ENCODE results near the gene DNMT3A. TPM values are rescaled to one million over a fixed set of nuclear protein-coding genes. Genes with fewer than 3 reads are reported as not detected.

The DNMT3A gene
- total and polyA plus RNA-seq, 10 donors = 9.0 to 64.6 (median 33.2) TPM

DNA sequence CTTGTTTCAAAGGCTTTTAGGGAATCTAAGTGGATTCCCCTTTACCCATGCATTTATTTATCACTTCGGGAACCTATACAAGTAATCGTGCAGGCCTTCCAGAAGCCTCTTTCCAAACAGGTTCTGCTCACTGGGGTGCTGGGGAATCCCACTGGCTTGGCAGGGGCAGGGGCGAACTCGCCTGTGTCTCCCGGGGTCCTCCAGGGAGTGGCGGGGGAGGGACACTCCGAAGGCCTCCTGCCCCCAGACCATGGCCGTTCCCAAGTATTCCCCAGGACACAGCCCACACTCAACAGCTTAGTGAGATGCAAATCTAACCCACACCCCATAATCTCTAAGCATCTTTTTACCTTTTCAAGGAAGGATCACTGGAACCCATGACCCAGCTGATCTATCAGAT, 6.5 kb downstream of the DNMT3A start:
- H3K36me3 ChIP-seq = peaks cover 0 to 4% (median 0%) of the 10 kb centered on the region in 6 donors
- H3K9me3 ChIP-seq = no peaks in the 10 kb centered on the region
- peaks cover 28 to 100% (median 67%) of the 10 kb centered on the region in 6 donors for H3K4me1 ChIP-seq
- 77 to 87% (median 85%) methylated on average over 5 to 8 of the region's 8 CpGs for WGBS, 5 donors
- peak; percentile 48 for DNase-seq
- TF ChIP-seq, protein P1, sequence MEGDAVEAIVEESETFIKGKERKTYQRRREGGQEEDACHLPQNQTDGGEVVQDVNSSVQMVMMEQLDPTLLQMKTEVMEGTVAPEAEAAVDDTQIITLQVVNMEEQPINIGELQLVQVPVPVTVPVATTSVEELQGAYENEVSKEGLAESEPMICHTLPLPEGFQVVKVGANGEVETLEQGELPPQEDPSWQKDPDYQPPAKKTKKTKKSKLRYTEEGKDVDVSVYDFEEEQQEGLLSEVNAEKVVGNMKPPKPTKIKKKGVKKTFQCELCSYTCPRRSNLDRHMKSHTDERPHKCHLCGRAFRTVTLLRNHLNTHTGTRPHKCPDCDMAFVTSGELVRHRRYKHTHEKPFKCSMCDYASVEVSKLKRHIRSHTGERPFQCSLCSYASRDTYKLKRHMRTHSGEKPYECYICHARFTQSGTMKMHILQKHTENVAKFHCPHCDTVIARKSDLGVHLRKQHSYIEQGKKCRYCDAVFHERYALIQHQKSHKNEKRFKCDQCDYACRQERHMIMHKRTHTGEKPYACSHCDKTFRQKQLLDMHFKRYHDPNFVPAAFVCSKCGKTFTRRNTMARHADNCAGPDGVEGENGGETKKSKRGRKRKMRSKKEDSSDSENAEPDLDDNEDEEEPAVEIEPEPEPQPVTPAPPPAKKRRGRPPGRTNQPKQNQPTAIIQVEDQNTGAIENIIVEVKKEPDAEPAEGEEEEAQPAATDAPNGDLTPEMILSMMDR (IDR thresholded peaks at IDR 0.05 in 8 of 11, conservative IDR thresholded peaks at IDR 0.05 in 3 of 11) = no peak
- TF ChIP-seq POLR2AphosphoS5 (IDR thresholded peaks at IDR 0.05) (no peak), POLR2A (IDR thresholded peaks at IDR 0.05) (no peak)
- H3K27ac ChIP-seq = peak overlapping the region in 1 of 8 donors; percentile 2
- H3K4me3 ChIP-seq = no peak overlapping the region
- H3K27me3 ChIP-seq (replicated peaks in 1 of 7) = no peaks in the 10 kb centered on the region
- intact Hi-C loops (cut with DNase I; ENCODE audit: low total_unique reads) = no loop called here

DNA sequence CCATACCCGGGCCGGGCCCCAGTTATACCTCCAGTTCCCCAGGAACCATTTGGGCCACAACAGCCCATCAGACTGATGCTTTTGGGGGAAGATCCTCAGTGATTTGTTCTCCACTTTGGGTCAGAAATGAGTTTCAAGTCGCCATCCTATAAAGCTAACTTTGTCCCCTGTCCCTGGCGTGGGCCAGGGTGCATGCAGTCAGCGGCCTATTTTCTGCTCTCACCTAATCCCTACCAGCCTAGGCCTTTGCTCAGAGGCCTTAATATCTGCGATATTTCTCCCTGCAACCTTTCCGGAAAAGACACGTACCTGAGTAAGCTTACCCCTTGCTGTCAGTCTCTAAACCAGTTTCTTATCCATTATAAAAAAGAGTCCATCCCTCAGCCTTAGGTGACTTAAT, 7.2 kb downstream of the DNMT3A start:
- TF ChIP-seq POLR2A (IDR thresholded peaks at IDR 0.05) (no peak), POLR2AphosphoS5 (IDR thresholded peaks at IDR 0.05) (no peak)
- TF ChIP-seq, protein P1 (IDR thresholded peaks at IDR 0.05 in 8 of 11, conservative IDR thresholded peaks at IDR 0.05 in 3 of 11) = no peak

DNA sequence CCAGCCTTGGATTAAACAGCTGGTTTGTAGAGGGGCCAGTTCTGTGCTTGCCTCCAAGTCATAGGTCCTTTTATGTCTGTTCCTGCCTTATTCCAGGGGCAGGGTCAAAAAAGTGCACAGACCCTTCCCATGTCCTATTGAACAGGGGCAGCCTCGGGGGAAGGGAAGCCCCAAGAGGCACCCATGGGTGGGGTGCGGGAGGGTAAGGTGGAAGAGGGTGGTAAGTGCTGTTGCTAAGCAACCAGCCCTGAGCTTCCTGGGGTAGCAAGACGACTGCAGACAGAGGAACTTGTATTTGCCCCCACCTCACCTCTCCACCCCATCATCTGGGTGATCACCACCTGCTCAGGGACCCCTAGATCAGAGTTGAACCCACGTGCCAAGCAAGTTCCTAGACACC, 7.7 kb downstream of the DNMT3A start:
- H3K27ac ChIP-seq = no peak overlapping the region
- peak; percentile 74 for DNase-seq

More for the DNA sequence above, 7.2 kb downstream of the DNMT3A start:
- no peak for DNase-seq
- Histone ChIP-seq H3K9me3 (no peaks in the 10 kb centered on the region), H3K4me3 (no peak overlapping the region), H3K27me3 (replicated peaks in 1 of 7) (no peaks in the 10 kb centered on the region), H3K27ac (no peak overlapping the region), H3K4me1 (peaks cover 21 to 99% (median 63%) of the 10 kb centered on the region in 6 donors), H3K36me3 (peaks cover 0 to 4% (median 0%) of the 10 kb centered on the region in 6 donors)
- 75 to 90% (median 85%) methylated on average over 8 of the region's 8 CpGs for WGBS, 5 donors
- intact Hi-C loops (cut with DNase I; ENCODE audit: low total_unique reads) = no loop called here

DNA sequence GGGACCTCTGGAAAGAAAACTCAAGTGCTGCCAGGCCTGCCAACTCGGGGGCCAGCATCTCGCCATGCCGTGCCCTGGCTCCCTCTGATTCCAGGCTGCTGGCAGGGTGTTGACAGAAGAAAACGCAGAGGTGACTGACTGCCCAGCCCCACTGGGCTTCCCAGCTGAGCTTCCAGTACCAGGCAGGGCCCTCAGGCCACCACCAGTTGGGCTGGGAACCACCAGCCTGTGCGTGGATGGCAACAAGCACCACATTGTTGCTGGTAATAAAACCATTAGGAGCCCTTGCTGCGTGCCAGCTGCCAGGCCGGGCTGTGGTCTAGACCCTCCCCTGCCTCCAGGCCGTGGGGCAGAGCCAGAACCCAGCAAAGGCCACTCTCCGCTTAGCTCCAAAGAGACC, 9.2 kb downstream of the DNMT3A start:
- Histone ChIP-seq H3K27ac (no peak overlapping the region), H3K4me1 (peaks cover 16 to 80% (median 49%) of the 10 kb centered on the region in 6 donors), H3K9me3 (peaks cover 0 to 3% (median under 1%) of the 10 kb centered on the region in 8 donors), H3K27me3 (replicated peaks in 1 of 7) (no peaks in the 10 kb centered on the region), H3K4me3 (no peak overlapping the region), H3K36me3 (peaks cover 0 to 7% (median 0%) of the 10 kb centered on the region in 6 donors)
- peak; percentile 62 for DNase-seq
- intact Hi-C loops (cut with DNase I; ENCODE audit: low total_unique reads) = no loop called here
- WGBS, 5 donors = 82 to 93% (median 90%) methylated on average over 5 to 9 of the region's 9 CpGs
- TF ChIP-seq, protein P1 (IDR thresholded peaks at IDR 0.05 in 8 of 11, conservative IDR thresholded peaks at IDR 0.05 in 3 of 11) = no peak
- TF ChIP-seq POLR2AphosphoS5 (IDR thresholded peaks at IDR 0.05) = no peak
- TF ChIP-seq POLR2A (IDR thresholded peaks at IDR 0.05) = no peak

More for the DNA sequence above, 7.7 kb downstream of the DNMT3A start:
- TF ChIP-seq POLR2A (IDR thresholded peaks at IDR 0.05) (no peak), POLR2AphosphoS5 (IDR thresholded peaks at IDR 0.05) (no peak)
- TF ChIP-seq, protein P1 (IDR thresholded peaks at IDR 0.05 in 8 of 11, conservative IDR thresholded peaks at IDR 0.05 in 3 of 11) = no peak
- Histone ChIP-seq H3K27me3 (replicated peaks in 1 of 7) (no peaks in the 10 kb centered on the region), H3K4me3 (no peak overlapping the region), H3K9me3 (no peaks in the 10 kb centered on the region), H3K4me1 (peaks cover 21 to 94% (median 58%) of the 10 kb centered on the region in 6 donors), H3K36me3 (peaks cover 0 to 4% (median 0%) of the 10 kb centered on the region in 6 donors)
- 20 to 43% (median 34%) methylated on average over 4 of the region's 4 CpGs for WGBS, 5 donors
- intact Hi-C loops (cut with DNase I; ENCODE audit: low total_unique reads) = no loop called here
